Colon (tissue), 2 donors: ENCODE data around the gene IFNAR1.

ENCODE experiments used
- FAIRE-seq: peaks from 2 replicates; lab custom pipeline; 2012; peaks lifted over from hg19 to GRCh38; lab: Jason Lieb, UNC
- donor health status: control.
- donor health status: control.

IFNAR1 gene

DNA sequence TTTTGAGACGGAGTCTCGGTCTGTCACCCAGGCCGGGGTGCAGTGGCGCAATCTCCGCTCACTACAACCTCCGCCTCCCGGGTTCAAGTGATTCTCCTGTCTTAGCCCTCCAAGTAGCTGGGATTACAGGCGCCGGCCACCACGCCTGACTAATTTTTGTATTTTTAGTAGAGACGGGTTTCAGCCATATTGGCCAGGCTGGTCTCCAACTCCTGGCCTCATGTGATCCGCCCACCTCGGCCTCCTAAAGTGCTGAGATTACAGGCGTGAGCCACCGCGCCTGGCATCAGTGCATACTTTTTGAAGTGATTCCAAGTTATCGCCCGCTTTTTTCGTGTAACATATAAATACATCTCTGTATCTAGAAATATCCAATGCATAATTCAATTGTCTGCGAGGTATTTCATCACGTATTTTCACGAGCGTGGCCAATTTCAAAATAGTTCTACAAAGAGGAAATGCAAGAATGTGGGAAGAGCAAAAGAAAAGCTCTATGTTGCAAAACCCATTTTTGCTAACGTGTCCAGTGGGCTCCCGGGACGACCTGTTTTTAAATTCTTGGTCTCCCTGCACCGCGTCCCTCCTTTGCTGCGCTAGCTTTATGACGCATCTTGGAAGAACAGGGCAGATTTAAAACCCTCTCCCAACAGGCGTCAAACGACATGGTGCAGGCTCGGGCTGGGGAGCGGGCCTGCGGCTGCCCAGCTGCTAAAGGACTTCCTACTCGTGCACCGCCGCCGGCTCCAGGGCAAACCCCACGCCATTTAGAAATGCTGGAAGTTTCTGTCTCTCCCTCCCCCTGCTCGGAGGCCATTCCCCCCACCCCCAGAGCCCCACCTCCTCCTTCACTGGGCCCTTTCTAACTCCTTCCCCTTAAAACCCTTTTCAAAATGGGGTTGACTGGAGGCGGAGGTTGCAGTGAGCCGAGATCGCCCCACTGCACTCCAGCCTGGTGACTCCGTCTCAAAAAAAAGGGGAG, 77.5 kb downstream of the IFNAR1 start:
- FAIRE-seq: no peak

DNA sequence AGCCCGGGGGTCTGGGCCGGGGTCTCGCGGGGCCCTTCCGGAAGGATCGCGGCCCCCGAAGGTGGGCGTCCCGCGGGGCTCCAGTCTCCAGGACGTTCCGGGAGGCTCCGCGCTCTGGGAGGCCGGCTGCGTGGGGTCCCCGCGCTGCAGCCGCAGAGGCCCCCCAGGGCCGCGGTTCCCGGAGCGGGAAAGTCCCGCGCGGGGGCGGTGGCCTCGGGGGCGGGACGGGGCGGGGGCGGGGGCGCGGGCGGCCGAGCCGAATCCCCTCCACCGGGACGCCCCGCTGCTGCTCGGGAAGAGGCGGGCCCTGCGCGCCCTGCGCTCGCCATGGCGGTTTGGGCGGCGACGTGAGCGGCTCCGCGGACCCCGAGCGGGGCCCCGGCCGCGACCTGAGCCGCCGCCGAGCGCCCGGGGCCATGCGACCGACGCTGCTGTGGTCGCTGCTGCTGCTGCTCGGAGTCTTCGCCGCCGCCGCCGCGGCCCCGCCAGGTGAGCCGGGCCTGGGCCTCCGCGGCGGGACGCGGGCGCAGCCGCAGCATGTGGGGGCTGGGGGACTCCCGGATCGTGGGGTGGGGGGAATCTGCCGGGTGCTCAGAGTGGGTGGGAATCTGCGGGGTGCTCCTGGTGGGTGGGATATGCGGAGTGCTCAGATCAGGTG, 78.5 kb downstream of the IFNAR1 start, which contains the start of gene IFNGR2:
Gene IFNGR2, plus strand, starts transcription at position 286 of the 658 bp plus-strand sequence. Its CDS starts 131 bp downstream, at position 417.
- no peak for FAIRE-seq

DNA sequence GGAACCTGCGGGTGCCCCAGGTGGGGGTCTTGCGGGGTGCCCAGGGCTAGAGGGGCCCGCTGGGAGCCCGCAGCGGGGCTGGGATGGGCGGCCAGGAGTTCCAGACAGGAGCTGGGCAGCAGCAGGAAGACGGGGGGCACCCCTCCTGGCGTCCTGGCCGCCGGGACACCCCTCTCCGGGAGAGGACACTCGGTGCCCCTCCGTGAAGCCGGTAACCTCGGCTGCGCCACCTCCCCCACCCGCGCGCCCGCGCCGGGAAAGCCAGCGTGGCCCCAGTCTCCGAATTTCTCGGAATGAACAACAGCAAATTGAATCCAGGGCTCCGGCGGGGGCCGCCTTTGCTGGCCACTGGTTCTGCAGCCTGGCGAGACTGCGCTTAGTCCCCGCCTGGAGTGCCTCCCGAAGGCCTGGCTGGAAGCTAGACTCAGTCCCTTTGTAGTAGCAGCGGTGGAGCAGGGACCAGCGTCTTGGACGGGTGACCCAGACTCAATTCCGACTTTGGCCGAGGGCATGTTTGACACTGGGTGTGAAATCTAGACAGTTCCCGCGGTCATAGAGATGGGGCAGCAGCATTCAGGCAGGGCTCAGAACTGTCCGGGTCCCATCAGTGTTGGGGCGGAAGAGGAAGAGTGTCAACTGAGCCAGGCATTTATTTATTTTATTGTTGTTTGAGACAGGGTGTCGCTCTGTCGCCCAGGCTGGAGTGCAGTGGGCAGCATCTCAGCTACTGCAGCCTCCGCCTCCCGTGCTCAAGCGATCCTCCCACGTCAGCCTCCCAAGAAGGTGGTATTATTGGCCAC, 79.2 kb downstream of the IFNAR1 start:
- FAIRE-seq: no peak

DNA sequence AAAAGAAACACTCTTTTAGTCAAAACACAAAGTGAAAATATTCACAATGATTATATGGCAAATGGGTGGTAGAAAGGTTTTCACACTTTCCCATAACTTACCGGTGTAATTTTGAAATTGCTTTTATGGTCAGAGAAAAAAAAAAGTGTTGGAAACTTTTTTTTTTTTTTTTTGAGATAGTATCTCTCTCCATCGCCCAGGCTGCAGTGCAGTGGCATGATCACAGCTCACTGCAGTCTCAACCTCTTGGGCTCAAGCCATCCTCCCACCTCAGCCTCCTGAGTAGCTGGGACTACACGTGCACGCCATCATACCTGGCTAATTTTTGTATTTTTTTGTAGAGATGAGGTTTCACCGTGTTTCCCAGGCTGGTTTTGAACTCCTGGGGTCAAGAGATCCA, 81.7 kb downstream of the IFNAR1 start:
- no peak for FAIRE-seq
